HepG2 (cell line): ENCODE data around the gene KCTD4. TPM values are rescaled to one million over a fixed set of nuclear protein-coding genes. Genes with fewer than 3 reads are reported as not detected.

Experiments used
- ATAC-seq: fragments of 200-7000 bp; cut with Tn5 transposase; 3 replicates; pipeline ENCODE4 v1.9.1; 2020; ENCODE audit warnings: mild to moderate bottlenecking, moderate library complexity
- BruUV-seq: library from RNA; stranded (reverse); fragments of 400-500 nt; replicated peaks from 2 replicates; lab custom pipeline; 2021; lab: Mats Ljungman, UMichigan
- CTCF ChIA-PET: fragments of 300-600 bp; formaldehyde crosslinking; extraction: SDS; loops from one replicate; lab custom pipeline; 2021; ENCODE audit warnings: low total read pairs, inconsistent platforms, low intra/inter-chr PET ratio; lab: Yijun Ruan, JAX
- POLR2A ChIA-PET: fragments of 350-600 bp; sonication (Branson Sonifier 250); formaldehyde crosslinking; loops from one replicate; lab custom pipeline; 2020; ENCODE audit warnings: antibody characterized with exemption, inconsistent platforms; lab: Yijun Ruan, JAX
- DNase-seq: peaks from one replicate; pipeline ENCODE4 v3.0.0-alpha.2; 2015; ENCODE audit warnings: low spot score
- FAIRE-seq: peaks from 3 replicates; lab custom pipeline; 2011; peaks lifted over from hg19 to GRCh38; lab: Jason Lieb, UNC
- H2AFZ ChIP-seq: one replicate; pipeline ENCODE4 v1.6.1; 2011; ENCODE audit warnings: low read length, inconsistent platforms
- H3K27ac ChIP-seq: fragments of 300-600 bp; 3 replicates; pipeline ENCODE4 v1.8.0; 2011; ENCODE audit warnings: mixed run types, mild to moderate bottlenecking, mixed read lengths, low read length, inconsistent platforms; ENCODE audit not compliant: insufficient read depth; ENCODE audit errors: extremely low read length
- H3K27me3 ChIP-seq, 2 experiments: fragments of 200-600 bp in 1 of 2; 2 replicates in 1 of 2; 3 replicates in 1 of 2; pipeline versions ENCODE4 v1.6.0 to v1.8.0; 2011; ENCODE audit warnings: low read length in 2 of 2, mild to moderate bottlenecking in 2 of 2, moderate library complexity in 2 of 2, inconsistent platforms in 1 of 2; ENCODE audit not compliant: insufficient read depth in 2 of 2, control insufficient read depth in 1 of 2
- H3K36me3 ChIP-seq, 2 experiments: fragments of 200-600 bp in 1 of 2; replicated peaks in 1 of 2; 2 replicates in 1 of 2; 3 replicates in 1 of 2; pipeline versions ENCODE4 v1.5.1 to v1.8.0; 2011; ENCODE audit warnings: low read length in 2 of 2, inconsistent platforms in 1 of 2; ENCODE audit not compliant: insufficient read depth in 2 of 2, control insufficient read depth in 1 of 2
- H3K4me1 ChIP-seq: 2 replicates; pipeline ENCODE4 v1.5.1; 2012; ENCODE audit warnings: low read length, inconsistent platforms; ENCODE audit not compliant: insufficient read depth
- H3K4me2 ChIP-seq: 2 replicates; pipeline ENCODE4 v1.6.0; 2011; ENCODE audit warnings: low read depth, low read length, inconsistent platforms
- H3K4me3 ChIP-seq, 3 experiments: fragments of 200-600 bp in 1 of 3; sonication (generic), shearing (Covaris generic) in 1 of 3; replicated peaks in 1 of 3; 2 replicates each; pipeline ENCODE4 v1.5.1; 2011 to 2016; ENCODE audit warnings: low read length in 3 of 3, inconsistent platforms in 2 of 3, low read depth in 2 of 3, mild to moderate bottlenecking in 2 of 3, control low read depth in 1 of 3, mixed read lengths in 1 of 3; ENCODE audit not compliant: insufficient read depth in 1 of 3
- H3K79me2 ChIP-seq: one replicate; pipeline ENCODE4 v1.6.1; 2011; ENCODE audit warnings: low read length, inconsistent platforms; ENCODE audit not compliant: insufficient read depth
- H3K9ac ChIP-seq: 2 replicates; pipeline ENCODE4 v1.6.0; 2011; ENCODE audit warnings: mild to moderate bottlenecking, low read depth, low read length, inconsistent platforms; ENCODE audit not compliant: insufficient read depth
- H3K9me3 ChIP-seq: 2 replicates; pipeline ENCODE4 v1.5.1; 2012; ENCODE audit warnings: mild to moderate bottlenecking, low read length
- H4K20me1 ChIP-seq: 2 replicates; pipeline ENCODE4 v1.6.0; 2011; ENCODE audit warnings: inconsistent platforms, mild to moderate bottlenecking, low read length, moderate library complexity; ENCODE audit not compliant: insufficient read depth
- AKAP8 ChIP-seq: sonication (generic); formaldehyde crosslinking; IDR thresholded peaks from 2 replicates; pipeline ENCODE4 v1.5.1; 2020; ENCODE audit warnings: mild to moderate bottlenecking, missing genetic modification reagents
- CBX2 ChIP-seq, 2 experiments: fragments of 200-600 bp in 1 of 2; sonication (generic); formaldehyde crosslinking in 1 of 2; IDR thresholded peaks; 2 replicates each; pipeline versions ENCODE4 v1.7.0 to v1.8.1; 2018 to 2022; ENCODE audit warnings: low read depth in 2 of 2, low read length in 1 of 2, mild to moderate bottlenecking in 1 of 2, missing genetic modification reagents in 1 of 2
- CENPT ChIP-seq: sonication (generic); formaldehyde crosslinking; IDR thresholded peaks from 2 replicates; pipeline ENCODE4 v1.8.0; 2022; ENCODE audit warnings: low read depth, mild to moderate bottlenecking, moderate library complexity, missing genetic modification reagents
- ESRRA ChIP-seq: sonication (generic); formaldehyde crosslinking; IDR thresholded peaks from 2 replicates; pipeline ENCODE4 v1.5.1; 2020; ENCODE audit warnings: mild to moderate bottlenecking, low read depth, missing genetic modification reagents
- ETS1 ChIP-seq: sonication (generic); formaldehyde crosslinking; IDR thresholded peaks from 2 replicates; pipeline ENCODE4 v1.4.0; 2020; ENCODE audit warnings: missing genetic modification reagents
- FOXA1 ChIP-seq, 2 experiments: fragments of 450-650 bp in 1 of 2; sonication (generic) in 1 of 2; formaldehyde crosslinking in 1 of 2; IDR thresholded peaks; 2 replicates each; pipeline versions ENCODE4 v1.4.0 to v1.6.1; 2016 to 2020; ENCODE audit warnings: missing genetic modification reagents in 1 of 2
- MXD4 ChIP-seq: IDR thresholded peaks from 2 replicates; pipeline ENCODE4 v1.6.1; 2016; ENCODE audit warnings: mild to moderate bottlenecking, missing biosample characterization, missing genetic modification reagents
- TAF15 ChIP-seq: fragments of 200-400 bp; formaldehyde crosslinking; IDR thresholded peaks from one replicate; pipeline ENCODE4 v1.6.1; 2018; ENCODE audit warnings: mild to moderate bottlenecking, low read depth, low read length; ENCODE audit not compliant: poor library complexity, severe bottlenecking
- ZKSCAN8 ChIP-seq: IDR thresholded peaks from 2 replicates; pipeline ENCODE4 v1.6.1; 2016; ENCODE audit warnings: borderline replicate concordance, missing genetic modification reagents, missing compliant biosample characterization
- ZNF256 ChIP-seq: sonication (generic); formaldehyde crosslinking; conservative IDR thresholded peaks from 2 replicates; pipeline ENCODE4 v1.4.0; 2020; ENCODE audit warnings: missing genetic modification reagents
- WGBS: methylation state at CpG from one replicate; pipeline ENCODE4 v1.1.6; 2017; ENCODE audit warnings: low lambda C conversion rate; 5-methylcytosine and 5-hydroxymethylcytosine counted together
- in situ Hi-C: cut with HindIII; loops from 2 replicates; pipeline ENCODE4 v1.10.0; 2017; ENCODE audit warnings: low pct_unique_long_range_greater_than_20kb; ENCODE audit not compliant: extremely low pct_ligation_motif_present
- intact Hi-C: fragments of 100-400 bp; cut with micrococcal nuclease; formaldehyde crosslinking; loops from one replicate; pipeline ENCODE4 v1.10.0; 2022; ENCODE audit not compliant: unreplicated experiment
- polyA plus RNA-seq, 8 experiments: library from polyadenylated mRNA; depleted of rRNA in 3 of 8; stranded (reverse) in 7 of 8; unstranded in 1 of 8; fragments of >200 nt; fragmentation: Illumina TruSeq in 4 of 8; extraction: Trizol in 4 of 8; gene quantifications; 2 replicates each; pipeline versions ENCODE4 v1.2.1 to v1.2.3, GENCODE V29; 2011 to 2016; ENCODE audit warnings: low read depth in 4 of 8, missing spikeins in 1 of 8, mixed read lengths in 1 of 8; ENCODE audit not compliant: insufficient read depth in 1 of 8
- total RNA-seq, 5 experiments: library from RNA; depleted of rRNA; stranded (reverse); fragments of >200 nt; fragmentation: Illumina TruSeq; extraction: Trizol; gene quantifications; 2 replicates each; pipeline ENCODE4 v1.2.3, GENCODE V29; 2016; ENCODE audit warnings: low read depth in 1 of 5

Gene KCTD4
- total and polyA plus RNA-seq, 2 of the 13 experiments (the other 11 are each of a cell fraction or from before 2014, with no cell fraction given), result not detected

- CTCF ChIA-PET, result no interaction called here
- H3K27ac ChIP-seq, result no peak overlapping the region
- WGBS, result 91% methylated on average over 1 of the region's 1 CpG
- in situ Hi-C loops, result no loop called here
- no TSS peak for BruUV-seq
- no peaks in the 10 kb centered on the region for H4K20me1 ChIP-seq
- POLR2A ChIA-PET, result interaction anchor here (0.6 kb wide), 1 partner anchor 35 kb away, joined by 3 read pairs; no protein-coding TSS in a partner anchor
- H3K9ac ChIP-seq, result no peak overlapping the region
- H3K79me2 ChIP-seq, result no peaks in the 10 kb centered on the region
- no peak overlapping the region for H2AFZ ChIP-seq
- intact Hi-C loops, result no loop called here
- H3K9me3 ChIP-seq, result no peaks in the 10 kb centered on the region
- no peak for DNase-seq
- H3K4me2 ChIP-seq, result no peak overlapping the region
- TF ChIP-seq MXD4 (CRISPR knock-in tag) (no peak), AKAP8 (no peak), CBX2 (IDR thresholded peaks at IDR 0.05; ENCODE audit: low read depth, low read length) (no peak), CBX2 (CRISPR knock-in tag; IDR thresholded peaks at IDR 0.05; ENCODE audit: low read depth) (no peak), CENPT (CRISPR knock-in tag) (no peak), ZNF256 (no peak), ETS1 (CRISPR knock-in tag) (no peak), FOXA1 (IDR thresholded peaks at IDR 0.05) (no peak), FOXA1 (CRISPR knock-in tag; IDR thresholded peaks at IDR 0.05) (no peak), TAF15 (no peak), ESRRA (CRISPR knock-in tag) (no peak), ZKSCAN8 (no peak)
- H3K27me3 ChIP-seq, result no peaks in the 10 kb centered on the region
- FAIRE-seq, result no peak
- no peaks in the 10 kb centered on the region for H3K4me1 ChIP-seq
- no peak for ATAC-seq
- H3K36me3 ChIP-seq, result no peaks in the 10 kb centered on the region; a peak in 1 of 5 replicates
- no peak overlapping the region for H3K4me3 ChIP-seq
These were observed 41.7 kb upstream of the KCTD4 start for GRCh38 chr13:45242524-45242923.
